GM21786 (cell line): ENCODE data around the gene CXCR3.
"Not testable (repeated sequence)": the region's sequence is repeated elsewhere in the genome, so short reads cannot be mapped to it uniquely, and the experiment has no call there.

ENCODE experiments used
- ATAC-seq: cut with Tn5 transposase; IDR thresholded peaks from one replicate; pipeline ENCODE4 v1.9.1; 2021; ENCODE audit not compliant: unreplicated experiment

Gene CXCR3

GRCh38 chrX:71618303-71618721 is at the start of gene CXCR3:
Gene CXCR3 (minus strand): TSS chrX:71618511. CDS start chrX:71618449, 62 bp downstream.
- ATAC-seq = peak; percentile 51

- no peak for ATAC-seq
Observed at GRCh38 chrX:71667328-71668247, 49.3 kb upstream of the CXCR3 start, which contains the start of gene LOC101059915. Gene LOC101059915 (plus strand): TSS chrX:71667546.

GRCh38 chrX:71666240-71667223 is 48.2 kb upstream of the CXCR3 start:
- no peak for ATAC-seq

GRCh38 chrX:71665747-71666146 is 47.4 kb upstream of the CXCR3 start:
- no peak for ATAC-seq

GRCh38 chrX:71664889-71665491 is 46.7 kb upstream of the CXCR3 start:
- ATAC-seq = no peak

GRCh38 chrX:71664202-71664601 is 45.9 kb upstream of the CXCR3 start:
- peak; percentile 61 for ATAC-seq

GRCh38 chrX:71663238-71663637 is 44.9 kb upstream of the CXCR3 start:
- ATAC-seq = not testable (repeated sequence)

GRCh38 chrX:71662654-71663053 is 44.3 kb upstream of the CXCR3 start:
- not testable (repeated sequence) for ATAC-seq

GRCh38 chrX:71661919-71662318 is 43.6 kb upstream of the CXCR3 start:
- no peak for ATAC-seq

GRCh38 chrX:71660562-71661416 is 42.5 kb upstream of the CXCR3 start:
- no peak for ATAC-seq

GRCh38 chrX:71659959-71660358 is 41.6 kb upstream of the CXCR3 start:
- no peak for ATAC-seq

- ATAC-seq = no peak
Observed at GRCh38 chrX:71659342-71659741, 41.0 kb upstream of the CXCR3 start.

GRCh38 chrX:71657267-71657666 is 39.0 kb upstream of the CXCR3 start:
- no peak for ATAC-seq

GRCh38 chrX:71653344-71653743 is 35.0 kb upstream of the CXCR3 start:
- no peak for ATAC-seq

GRCh38 chrX:71652405-71652804 is 34.1 kb upstream of the CXCR3 start:
- no peak for ATAC-seq

- ATAC-seq = peak; percentile 88
Observed at GRCh38 chrX:71650333-71650969, 32.1 kb upstream of the CXCR3 start.

GRCh38 chrX:71644406-71644805 is 26.1 kb upstream of the CXCR3 start:
- ATAC-seq = not testable (repeated sequence)

- no peak for ATAC-seq
Observed at GRCh38 chrX:71640002-71640401, 21.7 kb upstream of the CXCR3 start.

GRCh38 chrX:71638409-71638808 is 20.1 kb upstream of the CXCR3 start:
- ATAC-seq = no peak

- peak; percentile 54 for ATAC-seq
Observed at GRCh38 chrX:71637848-71638247, 19.5 kb upstream of the CXCR3 start.
